Breast epithelium (tissue), 3 donors: Measurements from ENCODE around the gene MOV10.

Experiments used
- CTCF ChIP-seq, 3 donors: fragments of 450-650 bp; IDR thresholded peaks; one replicate each; pipeline ENCODE4 v1.5.1; 2016 to 2017; ENCODE audit warnings: antibody characterized with exemption in 3 of 3, mild to moderate bottlenecking in 3 of 3, moderate library complexity in 3 of 3
- POLR2A ChIP-seq: fragments of 450-650 bp; IDR thresholded peaks from one replicate; pipeline ENCODE4 v1.6.1; 2016; ENCODE audit warnings: antibody characterized with exemption, mild to moderate bottlenecking, moderate library complexity

- TF ChIP-seq CTCF (IDR thresholded peaks at IDR 0.05), result no peak
- TF ChIP-seq POLR2A, result no peak
These were observed 30.0 kb downstream of the MOV10 start for GRCh38 chr1:112704391-112704933.
